Melanocyte of skin (primary cell): ENCODE data around the gene CLEC14A. TPM values are rescaled to one million over a fixed set of nuclear protein-coding genes. Genes with fewer than 3 reads are reported as not detected.

Source experiments
- total RNA-seq, 2 donors: library from RNA; depleted of rRNA; stranded (reverse); fragments of >200 nt; gene quantifications; 2 replicates each; pipeline ENCODE4 v1.2.3, GENCODE V29; 2012

CLEC14A gene
- total RNA-seq = not detected

GRCh38 chr14:38255673-38256532 lies at the start of gene CLEC14A:
TSS of gene CLEC14A (minus strand) at chr14:38256093. CDS start at chr14:38256022, 71 bp downstream.

GRCh38 chr14:38207736-38208617 lies 47.9 kb downstream of the CLEC14A start, which contains the start of gene SSTR1:
TSS of gene SSTR1 (plus strand) at chr14:38207904. CDS start at chr14:38209390, 1,486 bp downstream.

Other genes starting within 250 kb of the CLEC14A start
- gene SSTR1, start 48.2 kb downstream of the CLEC14A start, total RNA-seq = not detected